HG03175 (cell line): ENCODE results near the gene NSRP1.
"Not testable (repeated sequence)": the region's sequence is repeated elsewhere in the genome, so short reads cannot be mapped to it uniquely, and the experiment has no call there.

ENCODE experiments used
- ATAC-seq: cut with Tn5 transposase; IDR thresholded peaks from one replicate; pipeline ENCODE4 v1.9.1; 2021; ENCODE audit warnings: mild to moderate bottlenecking, moderate library complexity; ENCODE audit not compliant: unreplicated experiment

Gene NSRP1

DNA sequence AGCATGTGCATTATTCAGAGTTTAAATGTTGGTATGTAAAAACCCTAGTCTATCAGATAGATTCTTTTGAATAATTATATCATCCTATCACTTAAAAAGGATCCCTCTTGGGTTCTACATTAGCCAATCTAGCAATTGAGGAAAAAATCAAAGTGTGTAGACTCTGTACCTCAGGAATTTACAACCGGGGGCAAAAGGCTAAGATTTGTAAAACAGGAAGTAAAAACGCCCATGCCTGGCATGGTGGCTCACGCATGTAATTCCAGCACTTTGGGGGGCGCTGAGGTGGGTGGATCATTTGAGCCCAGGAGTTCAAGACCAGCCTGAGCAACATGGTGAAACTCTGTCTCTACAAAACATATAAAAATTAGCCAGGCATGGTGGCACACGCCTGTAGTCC, 60.2 kb downstream of the NSRP1 start:
- no peak for ATAC-seq

DNA sequence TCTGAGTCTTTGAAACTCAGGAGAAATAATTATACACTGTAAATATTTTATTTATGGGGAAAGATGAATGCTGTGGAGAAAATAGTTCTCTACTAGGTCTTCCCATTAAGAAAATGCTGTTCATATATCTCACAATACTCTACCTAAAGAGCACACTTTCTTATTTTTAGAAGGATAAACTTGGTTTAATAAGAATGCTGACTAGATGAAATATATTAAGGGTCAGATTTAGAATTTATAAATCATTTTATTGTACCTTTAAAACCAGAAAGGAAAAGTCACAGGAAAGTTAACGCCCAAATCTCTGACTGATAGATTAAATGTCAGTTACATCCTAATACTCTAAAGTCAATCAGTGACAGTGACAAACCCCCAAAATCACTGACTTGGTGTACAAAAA, 70.1 kb downstream of the NSRP1 start:
- no peak for ATAC-seq

DNA sequence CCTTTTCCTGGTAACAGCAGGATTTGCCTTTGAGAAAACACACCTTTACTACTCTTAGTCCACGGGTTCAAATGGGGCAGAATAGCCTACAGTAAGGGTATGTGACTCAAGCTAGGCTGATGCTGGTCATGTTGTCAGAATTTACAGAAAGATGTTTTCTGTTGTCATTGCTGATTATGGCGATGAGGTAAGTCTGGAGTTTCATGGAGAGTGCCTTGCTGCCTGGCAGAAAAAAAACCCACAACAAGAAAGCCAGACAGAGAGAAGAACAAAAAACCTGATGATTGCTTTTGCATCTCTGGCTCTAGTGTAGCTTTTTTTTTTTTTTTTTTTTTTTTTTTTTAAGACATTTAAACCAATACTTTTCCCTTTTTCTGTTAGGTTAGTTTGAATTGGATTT, 71.0 kb downstream of the NSRP1 start:
- ATAC-seq: no peak

DNA sequence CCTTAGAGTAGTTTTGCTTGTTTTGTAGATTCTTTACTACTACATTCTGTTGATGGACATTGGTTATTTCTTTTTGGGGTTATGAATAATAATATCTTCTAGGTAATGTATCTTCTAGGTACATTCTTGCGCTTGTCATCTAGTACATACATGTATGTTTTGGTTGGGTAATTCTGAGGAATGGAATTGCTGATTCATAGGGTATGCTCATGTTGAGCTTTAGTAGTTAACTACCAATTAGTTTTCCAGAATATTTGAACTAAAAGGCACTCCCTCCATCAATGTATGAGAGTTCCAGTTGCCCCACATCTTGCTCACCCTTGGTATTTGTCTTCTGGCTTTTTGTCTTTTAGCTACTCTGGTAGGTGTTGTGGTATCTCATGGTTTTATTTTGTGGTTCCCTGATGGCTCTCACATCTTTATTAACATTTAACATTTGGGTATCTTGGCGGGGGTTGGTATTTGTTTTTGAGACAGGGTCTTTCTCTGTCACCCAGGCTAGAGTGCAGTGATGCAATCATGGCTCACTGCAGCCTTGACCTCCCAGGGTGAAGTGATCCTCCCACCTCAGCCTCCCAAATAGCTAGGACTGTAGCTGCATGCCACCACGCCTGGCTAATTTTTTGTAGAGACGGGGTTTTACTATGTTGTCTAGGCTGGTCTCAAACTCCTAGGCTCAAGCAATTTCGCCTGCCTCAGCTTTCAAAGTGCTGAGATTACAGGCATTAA, 71.8 kb downstream of the NSRP1 start:
- no peak for ATAC-seq

DNA sequence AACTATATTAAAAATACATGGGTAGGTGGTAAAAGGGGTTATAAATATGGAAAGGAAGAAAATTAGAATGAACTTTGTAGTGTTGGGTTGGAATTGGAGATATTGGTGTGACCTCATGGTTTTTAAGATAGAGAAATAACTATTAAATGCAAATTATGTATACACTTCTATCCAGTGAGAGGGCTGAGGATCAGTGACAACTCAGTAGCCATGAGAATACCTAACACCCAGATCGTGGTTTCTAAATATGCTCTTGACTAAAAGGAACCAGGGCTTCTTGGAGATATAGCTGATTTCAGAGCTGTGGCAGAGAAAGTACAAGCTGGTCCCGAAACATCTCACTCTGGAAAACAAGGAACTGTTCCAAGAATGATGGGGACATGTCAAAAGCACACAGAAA, 74.5 kb downstream of the NSRP1 start:
- no peak for ATAC-seq

DNA sequence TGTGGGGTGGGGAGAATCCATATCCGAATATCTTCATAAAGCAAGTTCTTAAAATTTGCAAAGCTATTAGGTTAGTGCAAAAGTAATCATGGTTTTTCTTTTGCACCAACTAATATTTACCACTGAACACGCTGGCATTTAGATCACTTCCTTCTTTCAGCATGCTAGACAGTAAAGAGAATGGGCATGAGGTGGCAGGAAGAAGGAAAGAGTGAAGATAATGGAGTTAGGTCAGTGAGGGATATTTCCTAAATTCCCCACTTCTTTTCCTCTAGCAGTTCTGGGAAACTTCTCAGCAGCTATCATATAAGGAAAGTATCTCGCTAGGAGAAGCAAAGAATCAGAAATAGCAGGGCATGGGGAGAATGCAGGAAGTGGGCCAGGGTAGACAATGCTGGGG, 79.9 kb downstream of the NSRP1 start:
- ATAC-seq: no peak

DNA sequence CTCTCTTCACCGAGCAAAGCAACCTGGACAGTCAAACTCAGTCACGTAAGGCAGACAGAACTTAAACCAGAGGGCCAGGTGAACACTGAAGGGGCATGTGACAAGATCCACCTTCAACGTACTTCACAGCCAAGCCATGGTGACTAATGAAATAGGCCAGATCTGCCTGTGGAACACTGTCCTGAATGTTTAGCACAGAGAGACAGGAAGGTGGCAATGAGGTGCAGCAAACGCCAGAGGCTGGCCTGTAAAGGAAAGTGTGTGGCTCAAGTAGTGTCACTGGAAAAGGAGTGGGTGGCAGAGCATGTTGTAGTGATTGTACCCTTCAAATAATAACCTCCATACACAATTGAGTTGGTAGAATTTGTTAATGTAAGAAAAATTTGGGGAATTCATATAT, 80.8 kb downstream of the NSRP1 start:
- no peak for ATAC-seq

DNA sequence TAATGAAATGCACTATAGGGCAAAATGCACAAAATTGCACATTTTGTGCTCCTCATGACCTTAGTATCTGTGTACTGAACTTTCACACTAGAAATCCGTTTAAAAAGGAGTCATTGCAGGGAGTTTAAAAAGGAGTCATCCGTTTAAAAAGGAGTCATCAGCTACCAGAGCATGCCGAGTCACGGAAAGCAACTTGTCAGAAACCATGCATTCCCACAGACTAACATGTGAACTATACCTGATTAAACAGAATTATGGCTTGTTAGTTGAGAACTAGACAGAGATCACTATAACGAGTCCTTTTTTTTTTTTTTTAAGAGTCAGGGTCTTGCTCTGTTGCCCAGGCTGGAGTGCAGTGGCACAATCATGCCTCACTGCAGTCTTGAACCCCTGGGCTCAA, 83.0 kb downstream of the NSRP1 start:
- ATAC-seq: no peak

DNA sequence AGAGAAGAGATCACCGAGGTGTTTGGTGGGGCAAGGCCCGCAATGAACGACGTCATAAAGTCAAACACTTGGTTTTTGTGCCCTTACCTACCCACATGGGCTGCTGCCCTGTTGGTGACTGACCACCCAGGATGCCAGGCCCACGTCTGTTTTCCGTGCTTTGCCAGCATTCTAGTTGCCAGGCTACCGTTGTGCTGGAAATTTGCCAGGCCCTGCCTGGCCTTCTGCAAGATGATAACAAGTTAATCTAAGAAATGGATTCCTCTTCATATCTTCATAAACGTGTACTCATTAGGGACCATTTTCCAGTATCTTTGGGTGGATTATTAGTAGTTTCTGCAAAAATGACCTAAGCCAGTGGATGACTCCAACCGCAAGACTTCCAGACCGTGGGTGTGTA, 83.5 kb downstream of the NSRP1 start:
- no peak for ATAC-seq

DNA sequence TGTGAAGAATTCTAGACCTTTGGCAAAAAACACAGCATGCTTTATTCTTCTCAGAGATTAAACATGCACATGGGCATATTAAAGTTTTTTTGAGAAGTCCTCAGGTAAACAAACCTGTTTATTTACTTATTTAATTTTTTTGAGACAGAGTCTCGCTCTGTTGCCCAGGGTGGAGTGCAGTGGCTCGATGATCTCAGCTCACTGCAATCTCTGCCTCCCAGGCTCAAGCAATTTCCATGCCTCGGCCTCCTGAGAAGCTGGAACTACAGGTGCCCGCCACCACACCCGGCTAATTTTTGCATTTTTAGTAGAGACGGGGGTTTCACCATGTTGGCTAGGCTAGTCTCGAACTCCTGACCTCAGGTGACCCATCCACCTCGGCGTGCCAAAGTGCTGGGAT, 84.0 kb downstream of the NSRP1 start:
- ATAC-seq: not testable (repeated sequence)

DNA sequence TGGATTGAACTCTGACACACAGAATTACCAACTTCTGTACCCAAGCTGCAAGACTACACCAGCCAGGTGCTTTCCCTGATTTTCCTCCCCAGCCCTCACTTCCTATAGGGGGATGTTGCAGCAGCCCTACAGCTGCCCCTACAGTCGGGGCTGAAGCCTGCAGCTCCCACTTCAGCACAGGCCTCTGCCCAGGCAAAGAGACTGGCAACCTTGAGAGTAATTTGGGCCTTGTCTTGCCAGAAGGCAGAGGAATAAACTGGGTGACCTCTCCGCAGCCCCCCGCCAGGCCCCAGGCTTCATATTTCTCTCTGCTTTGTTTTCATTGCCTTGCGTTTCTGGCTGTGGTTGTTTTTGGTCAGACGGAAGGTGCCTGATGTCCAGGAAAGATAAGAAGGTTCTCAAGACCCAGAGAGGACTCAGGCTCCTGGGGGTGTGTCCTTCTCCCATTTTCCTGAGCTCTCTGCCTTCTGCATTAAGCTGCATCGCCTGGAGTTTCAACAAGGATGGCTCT, 86.9 kb downstream of the NSRP1 start:
- no peak for ATAC-seq

DNA sequence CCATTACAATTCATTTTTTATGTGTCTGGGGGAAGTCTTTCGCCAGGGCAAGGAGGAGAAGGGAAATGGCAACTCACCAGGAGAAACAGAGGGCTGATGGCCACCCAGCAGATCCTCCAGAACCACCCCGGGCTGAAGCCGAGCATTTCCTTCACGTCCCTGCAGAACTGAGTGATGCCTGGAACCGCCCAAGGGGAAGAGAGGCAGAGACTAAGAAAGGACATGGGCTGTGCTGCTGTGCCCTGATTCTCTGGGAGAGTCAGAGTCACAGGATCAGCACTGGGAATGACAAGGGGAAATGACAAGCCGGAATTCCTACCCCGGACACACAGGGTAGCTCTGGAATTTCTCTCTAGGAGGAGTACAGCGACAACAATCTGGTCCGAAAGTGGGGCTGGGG, 91.0 kb downstream of the NSRP1 start:
- ATAC-seq: no peak

DNA sequence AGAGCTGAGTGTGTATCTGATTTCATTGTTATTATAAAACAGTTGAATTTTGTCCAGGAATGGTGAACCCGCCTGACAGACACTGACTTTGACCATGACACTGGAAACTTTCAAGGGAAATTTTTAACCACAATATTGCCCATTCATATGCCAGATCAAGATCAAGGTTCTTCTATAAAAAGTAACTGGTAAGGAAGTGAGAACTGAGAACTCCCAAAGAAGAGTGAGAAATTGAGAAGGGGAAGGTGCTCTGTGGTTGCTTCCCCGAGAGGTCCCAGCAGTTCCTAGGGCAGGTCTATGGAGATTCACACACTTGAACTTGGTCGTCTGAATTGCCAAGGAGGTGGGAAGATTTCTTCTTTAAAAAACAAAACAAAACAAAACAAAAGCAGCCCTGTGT, 91.6 kb downstream of the NSRP1 start:
- ATAC-seq: no peak

DNA sequence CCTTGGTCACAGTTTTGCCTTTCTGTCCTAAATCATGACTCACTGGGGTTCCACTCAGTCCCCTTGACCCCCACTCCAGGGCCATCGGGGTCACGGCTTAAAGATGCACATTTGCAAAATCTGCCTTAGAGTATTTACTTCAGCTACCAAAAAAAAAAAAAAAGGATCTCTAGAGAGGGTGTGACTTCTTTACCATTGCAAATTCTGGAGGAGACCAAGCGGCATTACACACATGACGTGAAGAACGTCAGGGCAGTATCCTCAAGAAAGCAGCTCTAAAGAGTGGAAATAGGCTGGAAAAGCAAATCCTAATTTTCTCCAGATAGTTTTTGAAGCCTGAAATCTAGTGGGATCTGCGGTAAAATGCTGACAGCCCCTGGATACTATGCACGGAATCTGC, 93.3 kb downstream of the NSRP1 start:
- no peak for ATAC-seq

DNA sequence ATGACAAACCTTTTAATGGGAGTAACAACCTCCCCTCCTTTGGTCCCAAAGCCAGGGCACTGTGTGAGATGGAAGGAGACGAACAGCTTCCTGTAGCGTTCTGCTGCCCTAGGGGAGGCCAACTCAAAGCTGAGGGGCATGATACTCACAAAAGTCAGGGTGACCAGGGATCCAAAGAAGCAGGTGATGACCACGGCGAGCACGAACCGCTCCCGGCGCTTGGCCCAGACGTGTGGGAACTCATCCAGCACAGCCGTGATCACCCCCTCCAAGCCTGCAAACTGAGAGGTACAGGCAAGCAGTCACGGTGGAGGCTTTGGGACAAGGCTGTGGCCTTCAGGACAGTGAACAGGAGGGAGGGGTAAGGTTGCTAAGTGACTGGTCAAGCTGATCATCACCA, 93.8 kb downstream of the NSRP1 start:
- no peak for ATAC-seq

DNA sequence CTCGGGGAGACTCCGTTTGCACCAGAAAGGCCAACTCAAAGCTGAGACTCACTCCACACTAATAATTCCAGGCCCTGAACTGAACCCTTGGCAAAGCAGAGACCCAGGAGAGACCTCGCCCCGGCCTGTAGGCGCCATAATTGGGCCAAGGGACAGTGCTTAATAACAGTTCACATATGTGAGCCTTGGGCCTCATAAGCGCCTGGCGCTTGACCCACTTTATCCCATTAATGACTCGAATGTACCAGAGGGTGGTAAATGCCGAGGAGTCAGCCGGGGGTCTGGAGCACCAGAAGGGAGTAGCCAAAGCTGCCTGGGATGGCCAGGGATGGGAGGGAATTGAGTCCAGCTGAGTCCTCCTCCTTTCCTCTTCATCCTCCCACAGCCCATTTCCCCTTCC, 94.3 kb downstream of the NSRP1 start:
- ATAC-seq: no peak

DNA sequence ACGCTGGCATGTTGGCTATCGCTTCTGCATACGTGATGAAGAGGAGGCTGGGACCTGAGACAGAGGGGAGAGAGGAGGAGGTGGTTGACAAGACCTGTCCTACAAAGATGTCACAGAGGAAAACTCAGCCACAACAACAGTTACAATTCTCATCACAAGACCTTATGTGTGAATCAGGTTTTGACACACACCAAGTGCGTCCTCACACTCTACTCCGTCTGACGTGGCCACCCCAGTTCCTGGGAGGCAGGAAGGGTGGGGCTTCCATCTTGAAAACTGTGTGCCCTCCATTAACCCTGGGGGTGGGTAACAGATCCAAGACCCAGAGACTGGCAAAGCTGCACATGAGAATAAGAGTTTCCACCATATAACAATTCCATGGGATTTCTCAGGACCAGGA, 94.8 kb downstream of the NSRP1 start:
- no peak for ATAC-seq

DNA sequence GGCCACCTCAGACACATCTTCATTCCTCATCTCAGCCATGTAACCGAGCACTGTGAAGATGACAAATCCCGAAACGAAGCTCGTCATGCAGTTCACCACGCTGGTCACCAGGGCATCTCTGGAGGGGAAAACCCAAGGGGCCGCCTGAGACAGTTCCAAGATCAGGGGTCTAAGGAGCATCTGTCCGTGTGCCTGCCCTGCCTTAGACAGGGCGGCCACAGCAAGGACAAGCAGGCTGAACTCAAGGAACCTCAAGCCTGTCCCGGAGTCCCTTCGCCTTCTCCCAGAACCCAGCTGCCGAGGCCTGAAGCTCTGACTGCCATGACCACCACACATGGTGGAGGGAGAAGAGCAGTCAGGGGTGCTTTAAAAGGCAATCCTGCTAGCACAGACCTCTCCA, 96.1 kb downstream of the NSRP1 start:
- ATAC-seq: peak; percentile 73

DNA sequence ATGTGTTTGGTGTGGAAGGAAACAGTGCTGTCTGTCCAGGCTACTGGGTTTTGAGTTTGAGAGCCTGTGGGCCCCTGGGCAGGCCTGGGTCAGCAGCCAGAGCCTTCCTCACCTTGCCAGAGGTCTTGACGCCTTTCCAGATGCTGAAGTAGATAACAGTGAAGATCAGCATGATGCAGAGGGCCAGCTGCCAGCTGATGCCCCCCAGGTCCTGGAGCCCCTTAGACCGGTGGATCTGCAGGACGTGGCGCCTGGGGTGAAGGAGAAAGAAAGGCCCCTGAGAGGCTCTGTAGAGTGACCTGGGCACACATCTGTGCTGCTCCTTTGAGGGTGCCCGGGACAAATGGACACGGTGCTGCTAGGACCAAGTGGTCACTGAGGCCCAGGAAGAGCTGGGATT, 100.4 kb downstream of the NSRP1 start:
- no peak for ATAC-seq

DNA sequence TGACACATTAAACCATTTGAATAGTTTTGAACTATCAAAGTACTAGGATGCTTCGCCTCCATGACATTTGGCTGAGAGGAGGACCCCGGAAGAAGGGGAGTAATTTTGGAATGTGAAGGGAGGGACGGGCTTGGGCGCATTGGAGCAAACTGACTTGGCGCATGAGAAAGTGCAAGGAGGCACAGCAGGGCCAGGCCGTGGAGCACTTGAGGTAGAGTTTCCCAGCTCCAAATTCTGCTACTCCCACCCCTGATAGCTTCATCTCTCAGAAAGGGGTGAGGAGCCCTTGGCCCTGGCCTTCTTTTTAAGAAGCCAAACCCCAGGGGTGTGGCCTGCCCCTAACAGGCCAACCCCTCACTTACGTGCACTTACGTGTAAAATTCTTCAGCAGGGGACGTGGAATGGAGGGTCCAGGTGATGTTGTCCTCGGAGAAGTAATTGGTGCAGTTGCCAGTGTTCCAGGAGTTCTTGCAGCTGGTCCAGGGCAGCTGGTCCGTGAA, 101.2 kb downstream of the NSRP1 start:
- no peak for ATAC-seq

DNA sequence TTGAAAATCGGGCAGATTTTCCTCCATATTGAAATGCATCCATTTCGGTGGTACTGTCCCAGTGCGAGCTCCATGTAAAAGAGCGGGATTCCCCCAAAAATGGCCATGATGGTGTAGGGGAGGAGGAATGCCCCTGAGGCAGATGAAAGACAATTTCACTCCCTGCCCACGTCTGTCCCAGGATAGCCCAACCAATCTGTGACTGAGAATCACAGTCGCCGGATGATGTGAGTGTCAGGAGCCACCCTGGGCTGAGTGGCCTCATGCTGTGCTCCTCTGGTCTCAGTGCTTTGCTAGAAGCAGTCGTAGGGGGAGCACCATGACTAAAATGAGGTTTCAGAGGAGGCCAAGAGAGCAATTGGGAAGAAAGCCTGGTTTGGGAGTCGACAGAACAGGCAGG, 102.2 kb downstream of the NSRP1 start:
- ATAC-seq: no peak

DNA sequence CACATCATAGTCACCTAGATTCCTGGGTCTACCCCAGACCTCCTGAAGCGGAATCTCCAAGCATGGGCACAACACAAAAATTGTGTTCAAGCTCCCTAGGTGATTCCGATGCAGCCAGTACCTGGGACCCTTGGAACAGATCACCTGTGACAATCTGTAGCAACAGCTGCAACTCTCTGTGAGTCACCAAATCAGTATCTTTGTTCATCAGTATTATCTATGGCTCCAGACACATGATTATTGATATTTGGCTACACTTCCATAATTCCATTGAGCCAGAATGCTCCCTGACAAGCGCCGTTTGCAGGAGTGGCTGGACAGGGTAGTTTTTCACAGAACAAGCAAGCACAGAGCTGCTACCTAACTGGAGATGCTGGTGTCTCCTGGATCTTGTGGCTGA, 102.7 kb downstream of the NSRP1 start:
- ATAC-seq: no peak

DNA sequence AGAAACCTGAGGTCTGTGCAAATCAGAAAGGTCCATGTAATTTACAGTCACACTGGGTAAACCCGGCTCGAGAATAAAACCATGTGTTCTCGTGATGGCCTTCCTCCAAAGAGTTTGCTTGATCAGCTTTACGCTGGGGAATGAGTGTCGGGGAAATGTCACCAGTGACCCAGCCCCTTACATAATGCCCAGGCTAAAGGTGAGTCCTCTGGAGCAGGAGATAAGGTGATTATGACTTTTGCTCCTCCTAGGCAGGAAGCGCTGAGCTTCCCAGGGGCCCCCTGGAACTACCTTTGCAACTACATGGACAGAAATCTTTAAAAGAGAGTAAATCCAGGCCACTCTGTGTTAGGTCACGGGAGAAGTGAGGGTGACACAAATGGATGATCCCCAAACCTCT, 103.2 kb downstream of the NSRP1 start:
- no peak for ATAC-seq
